Activated CD8-positive, alpha-beta memory T cell treated with anti-CD3 and anti-CD28 coated beads for 4 hours (primary cell): Measurements from ENCODE around the gene NR2F1-AS1.

ENCODE experiments used
- DNase-seq, 2 donors: peaks; one replicate each; pipeline ENCODE4 v3.0.0-alpha.2; 2020; ENCODE audit warnings: low read depth in 2 of 2

NR2F1-AS1 gene

DNA sequence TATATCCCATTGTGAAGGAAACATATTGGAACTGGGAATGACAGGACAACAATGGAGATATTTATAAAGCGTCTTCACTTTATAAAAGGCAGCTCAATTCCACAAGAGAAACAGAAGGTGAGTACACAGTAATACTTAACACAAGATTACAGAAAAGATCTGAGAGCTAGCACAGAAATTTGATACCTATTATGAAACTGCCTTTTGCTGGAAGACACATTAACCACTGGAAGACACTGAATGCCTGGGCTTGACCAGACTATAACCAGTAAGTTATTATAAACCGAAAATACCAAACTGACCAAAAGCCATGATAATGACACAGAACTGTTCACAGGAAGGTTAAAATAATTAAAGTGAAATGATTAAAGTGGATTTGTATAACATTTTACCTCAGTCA, 195.4 kb downstream of the NR2F1-AS1 start:
- no peak for DNase-seq

DNA sequence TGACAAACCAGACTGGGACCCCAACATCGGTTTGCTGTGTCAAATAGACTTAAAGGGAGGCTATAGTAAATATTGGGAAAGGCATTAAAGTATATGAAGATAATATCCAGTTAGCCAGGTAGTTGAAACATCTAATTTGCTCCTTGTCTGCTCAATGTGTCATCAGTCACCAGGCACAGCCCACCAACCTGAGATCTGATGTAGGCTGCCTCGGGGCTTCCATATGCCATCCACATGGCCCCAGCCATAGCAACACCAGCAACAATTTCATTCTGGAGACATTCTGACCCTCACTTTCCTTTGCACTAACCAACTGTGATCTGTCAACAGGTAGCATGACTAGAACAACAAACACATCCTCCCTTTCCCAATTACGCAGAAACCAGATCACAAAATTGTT, 196.0 kb downstream of the NR2F1-AS1 start:
- DNase-seq: no peak

DNA sequence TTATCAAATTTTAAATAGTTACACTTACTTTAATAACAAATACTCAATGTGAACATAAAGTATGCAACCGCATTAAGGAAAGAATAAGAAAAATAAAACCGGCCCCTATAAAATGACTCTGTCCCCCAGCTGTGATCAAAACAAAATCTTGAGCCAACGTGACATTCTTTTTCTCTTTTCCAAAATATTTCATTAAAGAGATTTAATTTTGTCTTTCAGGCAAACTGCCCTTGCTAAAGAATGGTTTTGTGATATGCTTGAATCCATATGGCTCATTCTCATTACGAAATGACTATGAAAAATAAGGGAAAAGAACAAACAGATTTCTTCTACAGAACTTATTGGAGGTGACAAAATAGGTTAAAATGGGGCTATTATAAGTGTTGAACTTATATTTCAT, 197.0 kb downstream of the NR2F1-AS1 start:
- no peak for DNase-seq

DNA sequence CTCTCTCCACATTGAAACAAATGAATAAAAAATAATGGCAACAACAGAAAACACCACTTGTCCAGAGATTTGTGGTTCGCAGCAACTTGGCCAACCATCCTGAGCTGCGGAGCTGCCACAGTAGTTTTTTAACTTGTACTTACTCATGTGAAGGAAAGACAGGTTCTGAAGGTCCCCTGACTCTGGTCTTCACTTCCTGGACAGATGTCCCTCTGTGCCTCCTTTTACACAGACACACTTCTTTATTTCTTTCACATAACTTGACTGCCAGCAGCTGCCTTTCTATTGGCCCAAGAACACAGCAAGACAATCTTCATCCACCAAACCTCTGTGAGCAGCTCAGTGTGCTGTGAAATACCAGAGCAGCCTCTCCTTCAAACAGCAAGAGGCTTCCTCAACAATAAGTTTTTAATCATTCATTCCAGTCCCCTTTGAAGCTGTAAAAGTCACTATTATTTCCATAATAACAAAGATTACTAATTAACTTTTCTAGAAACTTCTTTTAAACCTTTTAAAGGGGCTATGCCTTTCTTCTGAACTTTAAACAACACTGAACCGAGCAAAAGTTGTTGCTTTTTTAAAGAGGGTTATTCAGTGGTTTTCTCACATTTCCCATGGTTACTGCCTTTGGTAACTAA, 198.7 kb downstream of the NR2F1-AS1 start:
- DNase-seq: no peak

DNA sequence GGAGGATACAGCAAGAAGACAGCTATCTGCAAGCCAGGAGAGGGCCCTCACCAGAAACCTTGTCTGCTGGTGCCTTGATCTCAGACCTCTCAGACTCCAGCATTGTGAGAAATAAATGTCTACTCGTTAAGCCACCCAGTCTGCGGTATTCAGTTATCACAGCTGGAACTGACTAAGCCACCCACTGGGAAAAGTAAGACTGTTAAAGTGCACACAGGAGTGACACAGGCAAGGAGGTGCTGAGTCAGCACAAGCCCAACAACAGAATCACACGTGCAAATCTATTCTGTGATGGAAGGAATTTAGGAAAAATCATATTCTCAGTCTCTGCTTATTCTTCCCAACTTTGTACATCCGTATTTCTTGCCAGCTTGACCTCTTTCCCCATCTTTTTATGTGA, 200.0 kb downstream of the NR2F1-AS1 start:
- DNase-seq: no peak

DNA sequence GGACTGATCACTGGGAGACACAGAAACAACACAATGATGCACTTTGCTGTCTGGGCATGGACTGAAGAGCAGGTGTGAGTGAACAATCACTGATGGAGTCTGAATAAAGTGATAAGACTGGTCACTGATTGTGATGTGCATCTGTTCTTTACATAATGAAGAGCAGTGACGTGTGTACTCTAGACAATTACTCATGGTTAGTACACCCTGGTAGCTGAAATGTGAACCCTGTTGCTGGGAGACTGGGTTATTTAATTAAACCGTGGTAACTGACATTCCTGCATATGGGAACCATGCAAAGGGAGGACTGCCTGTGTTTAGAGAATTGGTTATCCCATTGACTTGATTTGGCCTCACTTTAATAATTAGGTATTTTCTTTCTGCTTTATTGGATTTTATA, 202.9 kb downstream of the NR2F1-AS1 start:
- DNase-seq: no peak

DNA sequence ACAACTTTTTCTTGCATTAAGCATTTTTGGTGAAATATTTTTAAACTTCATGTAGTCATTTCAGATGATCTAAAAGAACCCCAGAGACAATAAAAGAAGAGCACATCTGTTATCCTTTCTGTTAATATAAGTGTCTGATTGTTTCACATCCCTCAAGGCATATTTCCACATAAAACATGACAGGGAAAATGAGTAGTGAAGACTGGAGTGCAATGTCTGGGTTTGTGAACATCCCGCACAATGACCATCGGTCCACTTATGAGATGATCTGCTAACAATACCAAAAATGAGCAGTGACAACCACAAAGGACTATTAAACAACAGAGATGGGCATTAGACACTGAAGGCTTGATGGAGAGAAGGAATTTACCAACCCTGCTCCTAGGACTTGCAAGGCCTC, 209.1 kb downstream of the NR2F1-AS1 start:
- no peak for DNase-seq

DNA sequence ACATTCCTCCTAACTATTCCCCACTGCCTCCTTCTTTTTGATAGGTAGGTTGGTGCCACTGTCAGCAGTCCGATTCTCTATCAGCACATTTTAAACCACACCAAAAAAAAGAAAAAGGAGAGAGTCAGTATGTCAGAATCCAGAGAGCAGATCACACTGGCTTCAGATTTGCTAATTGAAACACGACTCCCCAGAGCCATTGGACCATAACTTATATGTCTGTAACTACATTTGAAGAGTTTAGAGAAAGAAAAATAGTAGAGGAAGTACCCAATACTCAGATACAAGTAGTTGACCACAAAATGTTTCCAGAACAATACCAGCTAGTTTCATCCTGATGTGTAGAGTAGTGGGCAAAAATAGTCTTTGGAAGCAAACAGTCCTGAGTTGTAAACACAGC, 216.6 kb downstream of the NR2F1-AS1 start:
- no peak for DNase-seq

DNA sequence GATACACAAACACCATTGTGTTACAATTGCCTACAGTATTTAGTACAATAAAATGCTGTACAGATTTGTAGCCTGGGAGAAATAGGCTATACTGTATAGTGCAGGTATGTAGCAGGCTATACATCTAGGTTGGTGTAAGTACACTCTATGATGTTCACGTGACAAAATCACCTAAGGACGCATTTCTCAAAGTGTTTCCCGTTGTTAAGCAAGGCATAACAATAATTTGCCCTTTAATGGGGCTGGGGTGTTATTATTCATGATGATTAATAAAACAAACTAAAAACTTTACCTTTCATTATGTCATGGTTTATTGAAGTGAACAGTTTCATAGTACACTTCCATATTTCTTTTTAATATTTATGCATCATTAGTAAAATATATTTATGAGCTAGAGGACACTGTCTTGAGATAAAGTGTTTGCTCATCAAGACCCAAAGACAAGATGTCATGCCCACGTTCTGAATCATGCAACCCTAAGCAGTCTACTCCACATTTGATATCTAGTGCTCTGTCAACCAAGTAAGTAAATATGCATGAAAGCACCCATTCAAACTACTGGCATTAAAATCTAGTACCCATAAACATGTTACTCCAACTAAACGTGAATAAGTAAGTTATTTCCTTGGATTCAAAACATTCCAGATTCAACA, 220.5 kb downstream of the NR2F1-AS1 start:
- DNase-seq: no peak

DNA sequence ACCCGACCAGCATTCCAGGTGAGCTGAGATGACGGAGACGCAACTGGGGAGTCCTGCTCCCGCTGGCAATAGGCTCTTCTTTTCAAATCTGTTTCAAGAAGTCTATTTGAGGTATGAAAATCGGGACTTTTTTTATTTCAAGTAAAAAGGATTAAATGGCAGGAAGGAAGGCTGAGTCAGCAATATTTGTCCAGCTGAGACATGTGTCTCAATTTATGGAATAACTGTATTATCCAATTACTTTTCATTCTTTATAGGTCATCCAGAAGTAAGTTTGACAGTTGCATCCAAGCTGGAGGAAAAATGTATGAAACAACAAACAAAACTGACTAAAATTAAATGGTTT, 221.1 kb downstream of the NR2F1-AS1 start:
- DNase-seq: no peak
